IgD-negative memory B cell (primary cell): ENCODE measurements around the gene CFAP161. TPM values are rescaled to one million over a fixed set of nuclear protein-coding genes. Genes with fewer than 3 reads are reported as not detected.

Experiments
- H3K27ac Mint-ChIP-seq, 3 donors: one replicate each; pipeline ENCODE4 v1.8.0; 2020 to 2022; ENCODE audit warnings: mild to moderate bottlenecking in 3 of 3, mixed read lengths in 3 of 3, moderate library complexity in 1 of 3
- H3K27me3 Mint-ChIP-seq: one replicate; pipeline ENCODE4 v1.8.0; 2021; ENCODE audit warnings: mixed read lengths
- H3K36me3 Mint-ChIP-seq: one replicate; pipeline ENCODE4 v1.8.0; 2020; ENCODE audit warnings: mild to moderate bottlenecking, mixed read lengths
- H3K4me1 Mint-ChIP-seq, 3 donors: one replicate each; pipeline ENCODE4 v1.8.0; 2020 to 2022; ENCODE audit warnings: mixed read lengths in 3 of 3, mild to moderate bottlenecking in 1 of 3
- H3K4me3 Mint-ChIP-seq, 4 donors: one replicate each; pipeline ENCODE4 v1.8.0; 2020 to 2022; ENCODE audit warnings: mild to moderate bottlenecking in 4 of 4, mixed read lengths in 4 of 4, moderate library complexity in 3 of 4
- H3K9me3 Mint-ChIP-seq, 3 donors: one replicate each; pipeline ENCODE4 v1.8.0; 2020 to 2021; ENCODE audit warnings: mixed read lengths in 3 of 3, mild to moderate bottlenecking in 1 of 3
- polyA plus RNA-seq: library from polyadenylated mRNA; unstranded; fragments of 300-500 nt; fragmentation: Illumina TruSeq; gene quantifications from one replicate; pipeline ENCODE4 v1.2.3, GENCODE V29; 2021

Gene CFAP161
- polyA plus RNA-seq, 1 donor from 2014 or later, result not detected

- Mint-ChIP-seq H3K4me3 (no peak overlapping the region), H3K27me3 (peaks cover 7% of the 10 kb centered on the region)
Observed at GRCh38 chr15:81176291-81176893, 42.3 kb downstream of the CFAP161 start.

GRCh38 chr15:81178365-81178764 lies 44.3 kb downstream of the CFAP161 start:
- Mint-ChIP-seq H3K27ac (no peak overlapping the region), H3K9me3 (peaks cover 0 to 3% (median 0%) of the 10 kb centered on the region in 3 donors), H3K4me1 (no peaks in the 10 kb centered on the region), H3K27me3 (peaks cover 13% of the 10 kb centered on the region), H3K4me3 (no peak overlapping the region), H3K36me3 (no peaks in the 10 kb centered on the region)

More at GRCh38 chr15:81176291-81176893, 42.3 kb downstream of the CFAP161 start:
- H3K4me1 Mint-ChIP-seq, result no peaks in the 10 kb centered on the region
- peak overlapping the region in 1 of 3 donors; percentile 50 for H3K27ac Mint-ChIP-seq
- H3K36me3 Mint-ChIP-seq, result no peaks in the 10 kb centered on the region
- peaks cover 0 to 3% (median 0%) of the 10 kb centered on the region in 3 donors for H3K9me3 Mint-ChIP-seq

DNA sequence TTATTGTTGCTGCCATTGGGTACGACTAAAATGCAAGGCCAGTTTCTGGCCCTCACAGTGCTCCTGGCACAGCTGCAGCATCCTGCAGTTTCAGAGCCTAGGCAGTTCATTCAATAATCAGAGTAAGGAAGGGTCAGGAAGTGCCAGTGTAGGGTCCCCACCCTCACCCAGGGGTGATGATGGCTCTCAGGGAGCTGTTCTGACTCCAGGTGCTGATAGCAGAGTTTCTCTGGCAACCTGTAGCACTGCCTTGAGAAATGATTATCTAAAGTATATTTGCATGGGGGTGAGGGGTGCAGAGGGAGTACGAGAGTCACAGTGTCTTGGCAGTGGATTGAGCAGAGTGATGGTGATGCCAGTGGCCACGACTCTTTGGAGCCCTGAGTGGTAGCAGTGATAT lies 47.1 kb downstream of the CFAP161 start:
- Mint-ChIP-seq H3K4me1 (no peaks in the 10 kb centered on the region), H3K36me3 (peaks cover 4% of the 10 kb centered on the region), H3K4me3 (no peak overlapping the region), H3K9me3 (peaks cover 0 to 3% (median 0%) of the 10 kb centered on the region in 3 donors), H3K27ac (peak overlapping the region in 1 of 3 donors; percentile 80), H3K27me3 (peaks cover 19% of the 10 kb centered on the region)

- peaks cover 4% of the 10 kb centered on the region for H3K36me3 Mint-ChIP-seq
- peaks cover 0 to 3% (median 0%) of the 10 kb centered on the region in 3 donors for H3K9me3 Mint-ChIP-seq
- H3K4me1 Mint-ChIP-seq, result no peaks in the 10 kb centered on the region
- H3K4me3 Mint-ChIP-seq, result no peak overlapping the region
- no peak overlapping the region for H3K27ac Mint-ChIP-seq
- peaks cover 19% of the 10 kb centered on the region for H3K27me3 Mint-ChIP-seq
Observed at GRCh38 chr15:81182031-81182755, 48.1 kb downstream of the CFAP161 start.

DNA sequence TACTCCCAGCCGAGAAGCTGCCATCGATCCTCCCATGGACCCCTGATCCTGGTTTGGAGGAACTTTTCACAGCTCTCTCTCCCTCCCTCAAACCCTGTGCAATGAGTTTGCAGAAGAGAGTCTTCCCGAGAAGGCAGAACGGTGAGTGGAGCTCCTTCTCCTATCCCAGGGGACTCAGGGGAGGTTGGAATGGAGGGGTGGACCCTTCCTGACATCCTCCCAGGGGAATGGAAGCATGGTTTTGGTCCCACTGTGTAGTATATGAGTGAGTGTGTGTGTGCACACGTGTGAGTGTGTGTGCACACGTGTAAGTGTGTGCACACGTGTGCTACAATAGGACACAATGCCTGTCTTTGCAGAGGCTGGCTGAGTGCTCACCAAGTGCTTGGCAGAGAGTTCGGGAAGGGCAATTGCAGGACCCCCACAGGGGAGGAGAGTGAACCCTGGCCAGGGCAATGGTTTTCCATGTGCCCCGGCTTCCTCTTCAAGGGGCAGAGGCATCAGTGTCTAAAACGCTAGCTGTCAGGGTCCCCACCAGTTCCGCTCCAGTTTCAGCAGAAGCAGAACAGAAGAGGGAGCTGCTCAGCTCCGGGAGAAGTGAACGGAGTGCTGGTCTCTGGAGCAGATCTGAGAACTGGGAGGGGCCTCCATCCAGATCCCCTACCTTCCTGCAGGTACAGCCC lies 48.8 kb downstream of the CFAP161 start:
- no peak overlapping the region for H3K27ac Mint-ChIP-seq
- H3K36me3 Mint-ChIP-seq, result peaks cover 4% of the 10 kb centered on the region
- H3K9me3 Mint-ChIP-seq, result peaks cover 0 to 3% (median 0%) of the 10 kb centered on the region in 3 donors
- peaks cover 19% of the 10 kb centered on the region for H3K27me3 Mint-ChIP-seq
- H3K4me3 Mint-ChIP-seq, result no peak overlapping the region
- H3K4me1 Mint-ChIP-seq, result no peaks in the 10 kb centered on the region

GRCh38 chr15:81183439-81183775 lies 49.3 kb downstream of the CFAP161 start:
- peaks cover 4% of the 10 kb centered on the region for H3K36me3 Mint-ChIP-seq
- no peak overlapping the region for H3K27ac Mint-ChIP-seq
- peaks cover 21% of the 10 kb centered on the region for H3K27me3 Mint-ChIP-seq
- H3K4me3 Mint-ChIP-seq, result no peak overlapping the region
- no peaks in the 10 kb centered on the region for H3K4me1 Mint-ChIP-seq
- H3K9me3 Mint-ChIP-seq, result peaks cover 0 to 3% (median 0%) of the 10 kb centered on the region in 3 donors

DNA sequence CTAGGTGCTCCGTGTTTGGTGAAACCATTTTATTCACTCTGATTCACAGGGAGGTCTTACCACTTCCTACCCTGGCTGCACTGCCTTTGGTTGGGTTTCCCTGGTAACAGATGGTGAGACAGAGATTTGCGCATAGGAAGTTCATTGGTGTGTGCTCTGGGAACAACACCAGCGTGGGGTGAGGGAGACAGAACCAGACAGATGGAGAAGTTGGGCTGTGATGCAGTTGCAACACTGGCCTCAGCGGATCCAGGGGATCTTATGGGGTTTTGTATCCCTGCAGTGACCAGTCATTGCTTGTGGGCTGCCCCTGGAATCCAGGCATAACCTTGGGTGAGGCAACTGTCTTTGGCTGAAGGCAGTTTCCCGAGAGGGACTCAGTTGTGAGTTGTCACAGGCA lies 50.1 kb downstream of the CFAP161 start:
- H3K36me3 Mint-ChIP-seq, result peaks cover 4% of the 10 kb centered on the region
- H3K27me3 Mint-ChIP-seq, result peaks cover 21% of the 10 kb centered on the region
- no peaks in the 10 kb centered on the region for H3K4me1 Mint-ChIP-seq
- H3K9me3 Mint-ChIP-seq, result peaks cover 0 to 3% (median 0%) of the 10 kb centered on the region in 3 donors
- H3K27ac Mint-ChIP-seq, result no peak overlapping the region
- no peak overlapping the region for H3K4me3 Mint-ChIP-seq

GRCh38 chr15:81185631-81186295 lies 51.7 kb downstream of the CFAP161 start:
- Mint-ChIP-seq H3K36me3 (peaks cover 4% of the 10 kb centered on the region), H3K27me3 (peaks cover 24% of the 10 kb centered on the region), H3K27ac (no peak overlapping the region), H3K4me3 (no peak overlapping the region), H3K4me1 (no peaks in the 10 kb centered on the region), H3K9me3 (no peaks in the 10 kb centered on the region)

DNA sequence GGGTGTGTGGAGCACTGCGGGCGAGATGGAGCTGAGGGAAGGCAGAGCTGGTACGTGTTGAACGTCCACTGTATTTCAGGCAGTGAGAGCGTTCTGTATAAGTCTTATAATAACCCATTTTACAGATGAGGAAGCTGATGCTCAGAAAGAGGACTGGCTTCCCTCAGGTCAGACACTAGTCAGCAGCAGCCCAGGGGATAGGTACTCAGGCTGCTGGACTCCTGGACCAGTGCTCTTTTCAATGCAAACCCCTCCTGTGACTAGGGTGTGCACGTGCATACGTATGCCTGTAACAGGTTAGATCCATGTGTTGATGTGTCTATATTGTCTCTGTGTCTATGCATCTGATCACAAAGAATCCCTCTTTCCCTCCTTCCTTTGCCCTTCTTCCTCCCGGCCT lies 54.3 kb downstream of the CFAP161 start:
- no peak overlapping the region for H3K4me3 Mint-ChIP-seq
- H3K27me3 Mint-ChIP-seq, result peaks cover 19% of the 10 kb centered on the region
- H3K27ac Mint-ChIP-seq, result no peak overlapping the region
- no peaks in the 10 kb centered on the region for H3K9me3 Mint-ChIP-seq
- peaks cover 4% of the 10 kb centered on the region for H3K36me3 Mint-ChIP-seq
- no peaks in the 10 kb centered on the region for H3K4me1 Mint-ChIP-seq

DNA sequence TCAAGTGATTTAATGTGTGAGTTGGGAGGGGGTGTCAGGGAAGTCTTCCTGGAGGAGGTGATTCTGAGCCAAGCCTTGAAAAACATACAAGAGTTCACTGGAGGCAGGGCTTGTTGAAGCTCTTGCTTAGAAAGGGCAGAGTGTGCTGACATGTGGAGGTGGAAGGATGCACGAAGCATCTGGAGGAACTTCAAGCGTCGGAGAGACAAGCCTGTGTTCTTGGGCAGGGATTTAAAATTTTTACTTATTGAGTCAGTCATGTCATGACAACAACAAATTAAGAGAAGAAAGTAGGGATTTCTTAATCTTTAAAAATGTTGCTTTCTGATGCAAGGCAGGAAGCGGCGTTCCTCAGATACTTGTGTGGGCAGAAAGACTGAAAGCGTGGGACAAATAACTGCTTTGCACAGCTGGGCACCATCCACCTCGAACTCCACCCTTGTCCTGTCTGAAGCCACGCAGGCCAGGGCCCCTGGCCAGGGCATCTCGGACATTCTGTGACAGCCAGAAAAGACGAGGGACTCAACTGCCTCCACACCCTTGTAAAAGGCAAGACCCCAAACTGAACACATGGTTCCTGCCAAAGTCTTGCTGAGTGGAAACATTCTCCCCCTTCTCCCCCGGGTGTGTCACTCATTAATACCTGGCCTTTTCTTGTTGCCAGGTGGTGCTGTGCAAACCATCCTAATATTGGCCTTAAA lies 55.7 kb downstream of the CFAP161 start:
- Mint-ChIP-seq H3K9me3 (no peaks in the 10 kb centered on the region), H3K4me1 (no peaks in the 10 kb centered on the region), H3K27me3 (peaks cover 18% of the 10 kb centered on the region), H3K4me3 (no peak overlapping the region), H3K27ac (no peak overlapping the region), H3K36me3 (no peaks in the 10 kb centered on the region)

- Mint-ChIP-seq H3K4me1 (no peaks in the 10 kb centered on the region), H3K27me3 (peaks cover 18% of the 10 kb centered on the region), H3K4me3 (no peak overlapping the region), H3K27ac (no peak overlapping the region), H3K9me3 (no peaks in the 10 kb centered on the region), H3K36me3 (no peaks in the 10 kb centered on the region)
Observed at GRCh38 chr15:81190922-81191507, 56.9 kb downstream of the CFAP161 start.

GRCh38 chr15:81191701-81192100 lies 57.6 kb downstream of the CFAP161 start:
- Mint-ChIP-seq H3K4me3 (no peak overlapping the region), H3K27ac (no peak overlapping the region), H3K27me3 (peaks cover 18% of the 10 kb centered on the region), H3K9me3 (no peaks in the 10 kb centered on the region), H3K36me3 (no peaks in the 10 kb centered on the region), H3K4me1 (no peaks in the 10 kb centered on the region)

- Mint-ChIP-seq H3K36me3 (no peaks in the 10 kb centered on the region), H3K27ac (no peak overlapping the region), H3K27me3 (peaks cover 14% of the 10 kb centered on the region), H3K4me3 (no peak overlapping the region), H3K9me3 (no peaks in the 10 kb centered on the region), H3K4me1 (no peaks in the 10 kb centered on the region)
Observed at GRCh38 chr15:81194723-81195122, 60.7 kb downstream of the CFAP161 start.

- no peak overlapping the region for H3K4me3 Mint-ChIP-seq
- no peaks in the 10 kb centered on the region for H3K9me3 Mint-ChIP-seq
- H3K36me3 Mint-ChIP-seq, result no peaks in the 10 kb centered on the region
- peaks cover 14% of the 10 kb centered on the region for H3K27me3 Mint-ChIP-seq
- H3K4me1 Mint-ChIP-seq, result no peaks in the 10 kb centered on the region
- no peak overlapping the region for H3K27ac Mint-ChIP-seq
Observed at GRCh38 chr15:81195339-81195864, 61.3 kb downstream of the CFAP161 start.
